Measurements from ENCODE around the gene FYB1.

GRCh38 chr5:39240750-39241149 is 21.4 kb upstream of the FYB1 start:
- TF ChIP-seq CTCF (IDR thresholded peaks at IDR 0.05): no peak
- no peak for TF ChIP-seq POLR2AphosphoS5 (IDR thresholded peaks at IDR 0.05)
- TF ChIP-seq POLR2A (IDR thresholded peaks at IDR 0.05): no peak

Data from stomach (tissue), 4 donors.